Measurements from ENCODE around the gene MYO1D. TPM values are rescaled to one million over a fixed set of nuclear protein-coding genes. Genes with fewer than 3 reads are reported as not detected.
A peak's percentile ranks its signal among the peaks of the same experiment; 100 is the strongest.

The MYO1D gene
- total and polyA plus RNA-seq, 2 of the 13 experiments (the other 11 are each of a cell fraction or from before 2014, with no cell fraction given), result 13.2 to 17.3 TPM

GRCh38 chr17:32875923-32876416 is 954 bp downstream of the MYO1D start:
- H3K36me3 ChIP-seq (replicated peaks in 1 of 2; ENCODE audit: control insufficient read depth in 1 of 2, insufficient read depth in 2 of 2, low read length in 2 of 2), result no peaks in the 10 kb centered on the region
- TSS peak; percentile 56 for BruUV-seq (replicated peaks)
- no peaks in the 10 kb centered on the region for H3K27me3 ChIP-seq (ENCODE audit: control insufficient read depth in 1 of 2, insufficient read depth in 2 of 2, low read length in 2 of 2)
- peaks cover 55% of the 10 kb centered on the region for H3K4me1 ChIP-seq (ENCODE audit: insufficient read depth, low read length)
- no peak for FAIRE-seq
- no peak for DNase-seq (ENCODE audit: low spot score)
- H3K79me2 ChIP-seq (ENCODE audit: insufficient read depth, low read length), result peaks cover 7% of the 10 kb centered on the region
- peak overlapping the region; percentile 63 for H3K27ac ChIP-seq (ENCODE audit: extremely low read length, insufficient read depth, low read length)
- no peak for ATAC-seq
- H3K9me3 ChIP-seq (ENCODE audit: low read length), result no peaks in the 10 kb centered on the region
- in situ Hi-C loops (cut with HindIII; ENCODE audit: extremely low pct_ligation_motif_present, low pct_unique_long_range_greater_than_20kb) (loop anchor here (5.0 kb wide), 1 partner anchor 94 kb away; no protein-coding TSS in a partner anchor), intact Hi-C loops (cut with micrococcal nuclease; ENCODE audit: unreplicated experiment) (loop anchor here (2.0 kb wide), 2 partner anchors 35 to 47 kb away; no protein-coding TSS in a partner anchor)
- POLR2A ChIA-PET, result interaction anchor here (1.2 to 1.3 kb wide), 2 partner anchors 48 to 82 kb away, joined by 4 read pairs; no protein-coding TSS in a partner anchor
- TF ChIP-seq HOMEZ (CRISPR knock-in tag; IDR thresholded peaks at IDR 0.05; ENCODE audit: low read depth) (no peak), ZNF710 (CRISPR knock-in tag; IDR thresholded peaks at IDR 0.05; ENCODE audit: borderline replicate concordance) (peak; percentile 8; the same call in 1 of the 2 replicates)
- WGBS (ENCODE audit: low lambda C conversion rate), result 6% methylated on average over 15 of the region's 15 CpGs
- peak overlapping the region; percentile 73 for H3K4me2 ChIP-seq (ENCODE audit: low read depth, low read length)
- CTCF ChIA-PET (ENCODE audit: low intra/inter-chr PET ratio, low total read pairs), result interaction anchor here (4.0 kb wide), 1 partner anchor 92 kb away, joined by 55 read pairs; no protein-coding TSS in a partner anchor
- H2AFZ ChIP-seq (ENCODE audit: low read length), result no peak overlapping the region
- no peaks in the 10 kb centered on the region for H4K20me1 ChIP-seq (ENCODE audit: insufficient read depth, low read length)
- H3K4me3 ChIP-seq (replicated peaks in 1 of 3; ENCODE audit: insufficient read depth in 1 of 3, low read depth in 2 of 3, low read length in 3 of 3), result peak overlapping the region; percentile 78 to 92 (median 87)
- H3K9ac ChIP-seq (ENCODE audit: insufficient read depth, low read depth, low read length), result peak overlapping the region; percentile 67

Data from HepG2 (cell line).